H1 (cell line): ENCODE measurements around the gene SPTBN1. TPM values are rescaled to one million over a fixed set of nuclear protein-coding genes. Genes with fewer than 3 reads are reported as not detected.

Source experiments
- ASH2L ChIP-seq: fragments of 200-600, 300-600 bp; sonication (generic); IDR thresholded peaks from one replicate; pipeline ENCODE4 v1.7.1; 2017; ENCODE audit warnings: low read length
- BACH1 ChIP-seq: IDR thresholded peaks from 2 replicates; pipeline ENCODE4 v1.6.1; 2012; ENCODE audit warnings: low read length, improper control_type of control experiment
- JUN ChIP-seq: IDR thresholded peaks from 2 replicates; pipeline ENCODE4 v1.6.1; 2011; ENCODE audit warnings: low read depth, mild to moderate bottlenecking, improper control_type of control experiment, low read length
- MAFK ChIP-seq: IDR thresholded peaks from 2 replicates; pipeline ENCODE4 v1.6.1; 2012; ENCODE audit warnings: low read depth, mild to moderate bottlenecking, improper control_type of control experiment, low read length
- POLR2AphosphoS5 ChIP-seq: IDR thresholded peaks from 2 replicates; pipeline ENCODE4 v1.6.1; 2011; ENCODE audit warnings: low read depth, low read length
- polyA plus RNA-seq, 7 experiments: library from polyadenylated mRNA; depleted of rRNA in 3 of 7; stranded (reverse) in 5 of 7; unstranded in 2 of 7; fragments of >200 nt in 5 of 7; fragments of 200-250 nt in 2 of 7; gene quantifications; 1 replicate in 5 of 7; 2 replicates in 1 of 7; 4 replicates in 1 of 7; pipeline versions ENCODE4 v1.2.1 to v1.2.3, GENCODE V29; 2011 to 2013; ENCODE audit warnings: missing spikeins in 2 of 7, mixed read lengths in 2 of 7
- total RNA-seq: library from RNA; stranded (reverse); fragmentation: NEBNext Ultra II Directional; extraction: Animal tissue kit (Norgen Biotek cat#: 25700); gene quantifications from 2 replicates; pipeline ENCODE4 v1.2.1, GENCODE V29; 2021

Gene SPTBN1
- total and polyA plus RNA-seq, 2 of the 8 experiments (the other 6 are each of a cell fraction or from before 2014, with no cell fraction given), result 31.8 to 180 TPM

DNA sequence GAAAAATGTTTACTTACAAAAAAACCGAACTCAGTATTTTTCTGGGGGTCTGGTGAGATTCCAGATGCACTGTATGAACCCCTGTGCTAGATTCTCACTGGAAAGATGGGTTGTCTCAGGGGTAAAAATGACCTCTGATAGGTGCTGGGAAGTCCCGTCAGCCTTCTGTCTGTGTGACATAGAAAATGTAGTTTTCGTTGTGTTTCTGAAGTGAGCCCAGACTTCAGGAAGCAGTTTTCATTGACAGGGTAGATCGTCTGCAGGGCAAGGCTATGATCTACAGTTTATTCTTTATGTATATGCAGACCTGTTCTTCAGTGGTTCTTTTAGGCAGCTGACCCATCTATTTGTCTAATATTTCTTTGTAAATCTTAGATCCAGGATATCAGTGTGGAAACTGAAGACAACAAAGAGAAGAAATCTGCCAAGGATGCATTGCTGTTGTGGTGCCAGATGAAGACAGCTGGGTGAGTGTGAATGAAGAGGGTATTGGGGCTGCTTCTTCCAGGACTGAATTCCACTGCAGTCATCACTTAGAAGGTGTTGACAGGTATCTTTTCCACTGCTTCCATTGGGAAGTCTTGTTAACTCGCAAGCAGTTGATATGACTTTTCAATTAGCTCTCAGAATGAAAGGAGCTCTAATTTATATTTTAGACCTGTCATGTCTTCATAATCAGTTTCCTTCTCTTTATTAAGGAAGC lies 159.9 kb downstream of the SPTBN1 start (continued):
- TF ChIP-seq MAFK (no peak), BACH1 (no peak), POLR2AphosphoS5 (no peak), ASH2L (no peak), JUN (no peak)
